WTC11 (cell line): ENCODE results near the gene VEGFD. TPM values are rescaled to one million over a fixed set of nuclear protein-coding genes. Genes with fewer than 3 reads are reported as not detected.

ENCODE experiments used
- ATAC-seq: fragments of 200-7000 bp; cut with Tn5 transposase; 2 replicates; pipeline ENCODE4 v1.10.0; 2021; ENCODE audit warnings: mild to moderate bottlenecking, moderate library complexity
- CTCF ChIA-PET: fragments of 300-600 bp; sonication (Branson Sonifier 250); formaldehyde crosslinking; loops from one replicate; lab custom pipeline; 2021; ENCODE audit warnings: antibody characterized with exemption; lab: Charles Lee
- POLR2A ChIA-PET: fragments of 350-600 bp; sonication (Branson Sonifier 250); formaldehyde crosslinking; loops from one replicate; lab custom pipeline; 2021; ENCODE audit warnings: antibody characterized with exemption; lab: Charles Lee
- DNase-seq: peaks from one replicate; pipeline ENCODE4 v3.0.0; 2021; ENCODE audit warnings: low spot score
- H3K27ac Mint-ChIP-seq: 2 replicates; pipeline ENCODE4 v1.8.0; 2021; ENCODE audit warnings: mixed read lengths
- H3K27me3 Mint-ChIP-seq: 2 replicates; pipeline ENCODE4 v1.8.0; 2021; ENCODE audit warnings: low read depth, mild to moderate bottlenecking, moderate library complexity, mixed read lengths
- H3K36me3 Mint-ChIP-seq: 2 replicates; pipeline ENCODE4 v1.8.0; 2021; ENCODE audit warnings: mixed read lengths
- H3K4me1 Mint-ChIP-seq: 2 replicates; pipeline ENCODE4 v1.8.0; 2022; ENCODE audit warnings: mixed read lengths
- H3K4me3 Mint-ChIP-seq: 2 replicates; pipeline ENCODE4 v1.8.0; 2021; ENCODE audit warnings: mild to moderate bottlenecking, moderate library complexity, mixed read lengths
- H3K9me3 Mint-ChIP-seq: 2 replicates; pipeline ENCODE4 v1.8.0; 2021; ENCODE audit warnings: mixed read lengths
- CREM ChIP-seq: sonication (generic); formaldehyde crosslinking; IDR thresholded peaks from 2 replicates; pipeline ENCODE4 v1.8.1; 2022; ENCODE audit warnings: mild to moderate bottlenecking, missing genetic modification reagents, moderate library complexity
- NR2C2 ChIP-seq: sonication (generic); formaldehyde crosslinking; IDR thresholded peaks from 2 replicates; pipeline ENCODE4 v1.8.0; 2022; ENCODE audit warnings: mild to moderate bottlenecking, missing genetic modification reagents
- SMAD3 ChIP-seq: sonication (generic); formaldehyde crosslinking; IDR thresholded peaks from 2 replicates; pipeline ENCODE4 v1.8.0; 2022; ENCODE audit warnings: missing genetic modification reagents, mild to moderate bottlenecking, borderline replicate concordance
- SMAD4 ChIP-seq: sonication (generic); formaldehyde crosslinking; IDR thresholded peaks from 2 replicates; pipeline ENCODE4 v1.8.0; 2022; ENCODE audit warnings: mild to moderate bottlenecking, missing genetic modification reagents
- ZNF396 ChIP-seq: fragments of 250-450 bp; sonication (Bioruptor Pico); IDR thresholded peaks from 2 replicates; pipeline ENCODE4 v1.8.0; 2021; ENCODE audit warnings: mild to moderate bottlenecking, moderate library complexity, borderline replicate concordance
- total RNA-seq: library from RNA; stranded (reverse); gene quantifications from 3 replicates; pipeline ENCODE4 v1.2.3, GENCODE V29; 2021
- TF ChIP-seq, protein P1 (sequence below): sonication (generic); formaldehyde crosslinking; IDR thresholded peaks from 2 replicates; pipeline ENCODE4 v1.8.0; 2023; ENCODE audit warnings: missing genetic modification reagents
- TF ChIP-seq, protein P2 (sequence below): fragments of 250-450 bp; sonication (Bioruptor Pico); IDR thresholded peaks from 2 replicates; pipeline ENCODE4 v2.1.2; 2022; ENCODE audit warnings: mild to moderate bottlenecking, moderate library complexity
- TF ChIP-seq, protein P3 (sequence below): sonication (generic); formaldehyde crosslinking; IDR thresholded peaks from 2 replicates; pipeline ENCODE4 v1.8.1; 2023; ENCODE audit warnings: mild to moderate bottlenecking, missing genetic modification reagents, borderline replicate concordance
- TF ChIP-seq, protein P4 (sequence below): sonication (generic); formaldehyde crosslinking; IDR thresholded peaks from 2 replicates; pipeline ENCODE4 v1.8.0; 2022; ENCODE audit warnings: mild to moderate bottlenecking, missing genetic modification reagents
- TF ChIP-seq, protein P5 (sequence below): sonication (generic); formaldehyde crosslinking; IDR thresholded peaks from 2 replicates; pipeline ENCODE4 v1.8.1; 2023; ENCODE audit warnings: mild to moderate bottlenecking, moderate library complexity, missing genetic modification reagents
- TF ChIP-seq, protein P6 (sequence below): sonication (generic); formaldehyde crosslinking; IDR thresholded peaks from 2 replicates; pipeline ENCODE4 v1.8.0; 2022; ENCODE audit warnings: mild to moderate bottlenecking, missing genetic modification reagents
- TF ChIP-seq, protein P7 (sequence below): sonication (generic); formaldehyde crosslinking; IDR thresholded peaks from 2 replicates; pipeline ENCODE4 v1.8.1; 2023; ENCODE audit warnings: mild to moderate bottlenecking, missing genetic modification reagents, moderate library complexity
- TF ChIP-seq, protein P8 (sequence below): sonication (generic); formaldehyde crosslinking; IDR thresholded peaks from 2 replicates; pipeline ENCODE4 v1.8.0; 2023; ENCODE audit warnings: mild to moderate bottlenecking, missing genetic modification reagents
- TF ChIP-seq, protein P9 (sequence below): fragments of 250-450 bp; sonication (Bioruptor Pico); IDR thresholded peaks from 2 replicates; pipeline ENCODE4 v1.9.0; 2021; ENCODE audit warnings: mild to moderate bottlenecking

The VEGFD gene
- total RNA-seq, 1 experiment from 2014 or later, result not detected

DNA sequence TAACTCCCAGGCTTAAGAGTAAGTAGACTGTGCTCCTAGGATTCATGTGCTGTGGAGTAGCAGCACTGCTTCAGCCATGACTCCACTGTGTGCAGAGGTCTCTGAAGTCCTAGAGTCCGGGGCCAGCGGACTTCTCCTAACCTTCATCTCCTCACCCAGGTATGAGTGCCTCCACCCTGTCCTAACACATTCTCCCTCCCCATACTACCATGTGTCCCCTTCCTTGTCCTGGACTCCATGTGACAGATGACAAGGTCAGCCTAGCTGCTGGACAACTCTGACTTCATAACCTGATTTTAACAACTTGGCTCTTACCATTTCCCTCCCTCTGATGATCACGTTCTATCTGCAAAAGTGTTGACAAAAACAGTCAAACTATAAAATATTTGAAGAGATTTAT, 85.4 kb downstream of the VEGFD start (continued):
- TF ChIP-seq, protein P1, sequence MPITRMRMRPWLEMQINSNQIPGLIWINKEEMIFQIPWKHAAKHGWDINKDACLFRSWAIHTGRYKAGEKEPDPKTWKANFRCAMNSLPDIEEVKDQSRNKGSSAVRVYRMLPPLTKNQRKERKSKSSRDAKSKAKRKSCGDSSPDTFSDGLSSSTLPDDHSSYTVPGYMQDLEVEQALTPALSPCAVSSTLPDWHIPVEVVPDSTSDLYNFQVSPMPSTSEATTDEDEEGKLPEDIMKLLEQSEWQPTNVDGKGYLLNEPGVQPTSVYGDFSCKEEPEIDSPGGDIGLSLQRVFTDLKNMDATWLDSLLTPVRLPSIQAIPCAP, result no peak
- TF ChIP-seq, protein P2, sequence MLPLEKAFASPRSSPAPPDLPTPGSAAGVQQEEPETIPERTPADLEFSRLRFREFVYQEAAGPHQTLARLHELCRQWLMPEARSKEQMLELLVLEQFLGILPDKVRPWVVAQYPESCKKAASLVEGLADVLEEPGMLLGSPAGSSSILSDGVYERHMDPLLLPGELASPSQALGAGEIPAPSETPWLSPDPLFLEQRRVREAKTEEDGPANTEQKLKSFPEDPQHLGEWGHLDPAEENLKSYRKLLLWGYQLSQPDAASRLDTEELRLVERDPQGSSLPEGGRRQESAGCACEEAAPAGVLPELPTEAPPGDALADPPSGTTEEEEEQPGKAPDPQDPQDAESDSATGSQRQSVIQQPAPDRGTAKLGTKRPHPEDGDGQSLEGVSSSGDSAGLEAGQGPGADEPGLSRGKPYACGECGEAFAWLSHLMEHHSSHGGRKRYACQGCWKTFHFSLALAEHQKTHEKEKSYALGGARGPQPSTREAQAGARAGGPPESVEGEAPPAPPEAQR (CRISPR knock-in tag), result no peak
- TF ChIP-seq, protein P3, sequence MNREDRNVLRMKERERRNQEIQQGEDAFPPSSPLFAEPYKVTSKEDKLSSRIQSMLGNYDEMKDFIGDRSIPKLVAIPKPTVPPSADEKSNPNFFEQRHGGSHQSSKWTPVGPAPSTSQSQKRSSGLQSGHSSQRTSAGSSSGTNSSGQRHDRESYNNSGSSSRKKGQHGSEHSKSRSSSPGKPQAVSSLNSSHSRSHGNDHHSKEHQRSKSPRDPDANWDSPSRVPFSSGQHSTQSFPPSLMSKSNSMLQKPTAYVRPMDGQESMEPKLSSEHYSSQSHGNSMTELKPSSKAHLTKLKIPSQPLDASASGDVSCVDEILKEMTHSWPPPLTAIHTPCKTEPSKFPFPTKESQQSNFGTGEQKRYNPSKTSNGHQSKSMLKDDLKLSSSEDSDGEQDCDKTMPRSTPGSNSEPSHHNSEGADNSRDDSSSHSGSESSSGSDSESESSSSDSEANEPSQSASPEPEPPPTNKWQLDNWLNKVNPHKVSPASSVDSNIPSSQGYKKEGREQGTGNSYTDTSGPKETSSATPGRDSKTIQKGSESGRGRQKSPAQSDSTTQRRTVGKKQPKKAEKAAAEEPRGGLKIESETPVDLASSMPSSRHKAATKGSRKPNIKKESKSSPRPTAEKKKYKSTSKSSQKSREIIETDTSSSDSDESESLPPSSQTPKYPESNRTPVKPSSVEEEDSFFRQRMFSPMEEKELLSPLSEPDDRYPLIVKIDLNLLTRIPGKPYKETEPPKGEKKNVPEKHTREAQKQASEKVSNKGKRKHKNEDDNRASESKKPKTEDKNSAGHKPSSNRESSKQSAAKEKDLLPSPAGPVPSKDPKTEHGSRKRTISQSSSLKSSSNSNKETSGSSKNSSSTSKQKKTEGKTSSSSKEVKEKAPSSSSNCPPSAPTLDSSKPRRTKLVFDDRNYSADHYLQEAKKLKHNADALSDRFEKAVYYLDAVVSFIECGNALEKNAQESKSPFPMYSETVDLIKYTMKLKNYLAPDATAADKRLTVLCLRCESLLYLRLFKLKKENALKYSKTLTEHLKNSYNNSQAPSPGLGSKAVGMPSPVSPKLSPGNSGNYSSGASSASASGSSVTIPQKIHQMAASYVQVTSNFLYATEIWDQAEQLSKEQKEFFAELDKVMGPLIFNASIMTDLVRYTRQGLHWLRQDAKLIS, result no peak
- TF ChIP-seq NR2C2 (no peak), SMAD3 (CRISPR knock-in tag) (no peak), ZNF396 (CRISPR knock-in tag) (no peak)
- TF ChIP-seq, protein P4, sequence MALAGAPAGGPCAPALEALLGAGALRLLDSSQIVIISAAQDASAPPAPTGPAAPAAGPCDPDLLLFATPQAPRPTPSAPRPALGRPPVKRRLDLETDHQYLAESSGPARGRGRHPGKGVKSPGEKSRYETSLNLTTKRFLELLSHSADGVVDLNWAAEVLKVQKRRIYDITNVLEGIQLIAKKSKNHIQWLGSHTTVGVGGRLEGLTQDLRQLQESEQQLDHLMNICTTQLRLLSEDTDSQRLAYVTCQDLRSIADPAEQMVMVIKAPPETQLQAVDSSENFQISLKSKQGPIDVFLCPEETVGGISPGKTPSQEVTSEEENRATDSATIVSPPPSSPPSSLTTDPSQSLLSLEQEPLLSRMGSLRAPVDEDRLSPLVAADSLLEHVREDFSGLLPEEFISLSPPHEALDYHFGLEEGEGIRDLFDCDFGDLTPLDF (CRISPR knock-in tag), result no peak
- TF ChIP-seq, protein P5, sequence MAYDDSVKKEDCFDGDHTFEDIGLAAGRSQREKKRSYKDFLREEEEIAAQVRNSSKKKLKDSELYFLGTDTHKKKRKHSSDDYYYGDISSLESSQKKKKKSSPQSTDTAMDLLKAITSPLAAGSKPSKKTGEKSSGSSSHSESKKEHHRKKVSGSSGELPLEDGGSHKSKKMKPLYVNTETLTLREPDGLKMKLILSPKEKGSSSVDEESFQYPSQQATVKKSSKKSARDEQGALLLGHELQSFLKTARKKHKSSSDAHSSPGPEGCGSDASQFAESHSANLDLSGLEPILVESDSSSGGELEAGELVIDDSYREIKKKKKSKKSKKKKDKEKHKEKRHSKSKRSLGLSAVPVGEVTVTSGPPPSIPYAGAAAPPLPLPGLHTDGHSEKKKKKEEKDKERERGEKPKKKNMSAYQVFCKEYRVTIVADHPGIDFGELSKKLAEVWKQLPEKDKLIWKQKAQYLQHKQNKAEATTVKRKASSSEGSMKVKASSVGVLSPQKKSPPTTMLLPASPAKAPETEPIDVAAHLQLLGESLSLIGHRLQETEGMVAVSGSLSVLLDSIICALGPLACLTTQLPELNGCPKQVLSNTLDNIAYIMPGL (CRISPR knock-in tag), result no peak

DNA sequence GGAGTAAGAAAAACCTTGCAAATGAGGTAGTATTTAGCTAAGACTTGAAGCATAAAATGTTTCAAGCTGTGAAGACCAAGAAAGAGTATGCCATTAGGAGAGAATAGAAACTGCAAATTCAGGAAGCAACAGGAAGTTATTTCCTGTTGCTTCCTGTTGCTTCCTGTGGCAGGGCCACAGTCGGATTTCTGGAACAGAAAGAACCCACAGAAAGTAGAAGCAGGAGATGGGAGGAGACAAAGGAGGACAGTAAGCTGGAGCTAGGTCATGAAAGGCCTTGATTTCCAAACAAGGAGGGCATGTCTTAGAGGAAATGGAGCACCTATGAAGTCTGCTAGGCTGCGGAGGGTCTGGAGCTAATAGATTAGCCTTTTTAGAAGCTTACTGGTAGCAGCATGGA, 86.0 kb downstream of the VEGFD start:
- ATAC-seq, result no peak
- CTCF ChIA-PET, result no interaction called here
- no peak for DNase-seq
- H3K4me3 Mint-ChIP-seq, result no peak overlapping the region
- H3K4me1 Mint-ChIP-seq, result peaks cover 9% of the 10 kb centered on the region
- H3K36me3 Mint-ChIP-seq, result no peaks in the 10 kb centered on the region
- H3K27me3 Mint-ChIP-seq, result no peaks in the 10 kb centered on the region; the same call in 1 of the 2 replicates
- H3K9me3 Mint-ChIP-seq, result no peaks in the 10 kb centered on the region
- POLR2A ChIA-PET, result no interaction called here
- H3K27ac Mint-ChIP-seq, result no peak overlapping the region
- TF ChIP-seq, protein P1, result no peak
- TF ChIP-seq, protein P6, sequence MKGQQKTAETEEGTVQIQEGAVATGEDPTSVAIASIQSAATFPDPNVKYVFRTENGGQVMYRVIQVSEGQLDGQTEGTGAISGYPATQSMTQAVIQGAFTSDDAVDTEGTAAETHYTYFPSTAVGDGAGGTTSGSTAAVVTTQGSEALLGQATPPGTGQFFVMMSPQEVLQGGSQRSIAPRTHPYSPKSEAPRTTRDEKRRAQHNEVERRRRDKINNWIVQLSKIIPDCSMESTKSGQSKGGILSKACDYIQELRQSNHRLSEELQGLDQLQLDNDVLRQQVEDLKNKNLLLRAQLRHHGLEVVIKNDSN (CRISPR knock-in tag), result no peak
- TF ChIP-seq, protein P7, sequence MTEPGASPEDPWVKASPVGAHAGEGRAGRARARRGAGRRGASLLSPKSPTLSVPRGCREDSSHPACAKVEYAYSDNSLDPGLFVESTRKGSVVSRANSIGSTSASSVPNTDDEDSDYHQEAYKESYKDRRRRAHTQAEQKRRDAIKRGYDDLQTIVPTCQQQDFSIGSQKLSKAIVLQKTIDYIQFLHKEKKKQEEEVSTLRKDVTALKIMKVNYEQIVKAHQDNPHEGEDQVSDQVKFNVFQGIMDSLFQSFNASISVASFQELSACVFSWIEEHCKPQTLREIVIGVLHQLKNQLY (CRISPR knock-in tag), result no peak
- TF ChIP-seq, protein P8, sequence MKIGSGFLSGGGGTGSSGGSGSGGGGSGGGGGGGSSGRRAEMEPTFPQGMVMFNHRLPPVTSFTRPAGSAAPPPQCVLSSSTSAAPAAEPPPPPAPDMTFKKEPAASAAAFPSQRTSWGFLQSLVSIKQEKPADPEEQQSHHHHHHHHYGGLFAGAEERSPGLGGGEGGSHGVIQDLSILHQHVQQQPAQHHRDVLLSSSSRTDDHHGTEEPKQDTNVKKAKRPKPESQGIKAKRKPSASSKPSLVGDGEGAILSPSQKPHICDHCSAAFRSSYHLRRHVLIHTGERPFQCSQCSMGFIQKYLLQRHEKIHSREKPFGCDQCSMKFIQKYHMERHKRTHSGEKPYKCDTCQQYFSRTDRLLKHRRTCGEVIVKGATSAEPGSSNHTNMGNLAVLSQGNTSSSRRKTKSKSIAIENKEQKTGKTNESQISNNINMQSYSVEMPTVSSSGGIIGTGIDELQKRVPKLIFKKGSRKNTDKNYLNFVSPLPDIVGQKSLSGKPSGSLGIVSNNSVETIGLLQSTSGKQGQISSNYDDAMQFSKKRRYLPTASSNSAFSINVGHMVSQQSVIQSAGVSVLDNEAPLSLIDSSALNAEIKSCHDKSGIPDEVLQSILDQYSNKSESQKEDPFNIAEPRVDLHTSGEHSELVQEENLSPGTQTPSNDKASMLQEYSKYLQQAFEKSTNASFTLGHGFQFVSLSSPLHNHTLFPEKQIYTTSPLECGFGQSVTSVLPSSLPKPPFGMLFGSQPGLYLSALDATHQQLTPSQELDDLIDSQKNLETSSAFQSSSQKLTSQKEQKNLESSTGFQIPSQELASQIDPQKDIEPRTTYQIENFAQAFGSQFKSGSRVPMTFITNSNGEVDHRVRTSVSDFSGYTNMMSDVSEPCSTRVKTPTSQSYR (CRISPR knock-in tag), result no peak
- TF ChIP-seq CREM (no peak), SMAD4 (CRISPR knock-in tag) (no peak)
- TF ChIP-seq, protein P5 (CRISPR knock-in tag), result no peak
- TF ChIP-seq, protein P9, sequence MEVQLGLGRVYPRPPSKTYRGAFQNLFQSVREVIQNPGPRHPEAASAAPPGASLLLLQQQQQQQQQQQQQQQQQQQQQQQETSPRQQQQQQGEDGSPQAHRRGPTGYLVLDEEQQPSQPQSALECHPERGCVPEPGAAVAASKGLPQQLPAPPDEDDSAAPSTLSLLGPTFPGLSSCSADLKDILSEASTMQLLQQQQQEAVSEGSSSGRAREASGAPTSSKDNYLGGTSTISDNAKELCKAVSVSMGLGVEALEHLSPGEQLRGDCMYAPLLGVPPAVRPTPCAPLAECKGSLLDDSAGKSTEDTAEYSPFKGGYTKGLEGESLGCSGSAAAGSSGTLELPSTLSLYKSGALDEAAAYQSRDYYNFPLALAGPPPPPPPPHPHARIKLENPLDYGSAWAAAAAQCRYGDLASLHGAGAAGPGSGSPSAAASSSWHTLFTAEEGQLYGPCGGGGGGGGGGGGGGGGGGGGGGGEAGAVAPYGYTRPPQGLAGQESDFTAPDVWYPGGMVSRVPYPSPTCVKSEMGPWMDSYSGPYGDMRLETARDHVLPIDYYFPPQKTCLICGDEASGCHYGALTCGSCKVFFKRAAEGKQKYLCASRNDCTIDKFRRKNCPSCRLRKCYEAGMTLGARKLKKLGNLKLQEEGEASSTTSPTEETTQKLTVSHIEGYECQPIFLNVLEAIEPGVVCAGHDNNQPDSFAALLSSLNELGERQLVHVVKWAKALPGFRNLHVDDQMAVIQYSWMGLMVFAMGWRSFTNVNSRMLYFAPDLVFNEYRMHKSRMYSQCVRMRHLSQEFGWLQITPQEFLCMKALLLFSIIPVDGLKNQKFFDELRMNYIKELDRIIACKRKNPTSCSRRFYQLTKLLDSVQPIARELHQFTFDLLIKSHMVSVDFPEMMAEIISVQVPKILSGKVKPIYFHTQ, result no peak
